ENCODE data around the gene PAH.

PAH gene

DNA sequence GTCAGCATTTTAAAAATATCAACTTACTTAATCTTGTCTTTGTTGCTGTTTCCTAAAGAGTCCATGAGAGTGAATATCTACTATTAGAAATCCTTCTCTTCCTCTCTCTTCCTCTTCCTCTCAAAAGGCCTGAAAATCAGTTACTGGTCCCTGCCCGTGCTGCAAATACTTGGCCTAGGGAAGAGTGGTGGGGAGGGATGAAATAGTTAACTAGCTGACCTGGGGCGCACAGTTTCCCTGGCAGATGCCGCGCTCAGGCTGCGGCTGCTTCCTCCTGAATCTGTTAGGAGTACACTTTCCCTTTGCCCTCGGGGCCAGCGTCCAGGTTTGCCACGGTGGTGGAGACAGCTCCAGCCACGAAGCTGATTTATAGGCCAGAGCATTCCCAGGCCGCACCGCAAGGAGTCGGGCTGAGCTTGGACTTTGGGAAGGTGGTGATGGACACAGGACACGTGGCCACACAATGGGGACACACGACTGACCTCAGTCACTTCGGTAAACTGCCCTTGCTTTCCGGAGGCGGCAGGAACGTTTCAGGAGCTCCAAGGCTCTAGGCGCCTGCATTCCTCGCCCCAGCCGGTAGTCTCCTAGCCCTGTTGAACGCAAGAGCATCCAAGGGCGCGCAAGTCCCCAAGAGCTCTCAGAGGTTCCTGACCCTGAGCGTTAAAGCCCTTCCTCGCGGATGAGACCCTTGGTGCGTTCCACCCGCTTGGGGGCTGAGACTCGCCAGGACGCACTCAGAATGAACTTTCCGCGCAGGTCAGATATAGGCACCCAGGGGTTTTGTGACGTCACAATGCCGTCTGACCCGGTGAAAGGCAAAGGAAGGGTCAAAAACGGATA, 33.3 kb upstream of the PAH start:
- DNase-seq, result no peak

DNA sequence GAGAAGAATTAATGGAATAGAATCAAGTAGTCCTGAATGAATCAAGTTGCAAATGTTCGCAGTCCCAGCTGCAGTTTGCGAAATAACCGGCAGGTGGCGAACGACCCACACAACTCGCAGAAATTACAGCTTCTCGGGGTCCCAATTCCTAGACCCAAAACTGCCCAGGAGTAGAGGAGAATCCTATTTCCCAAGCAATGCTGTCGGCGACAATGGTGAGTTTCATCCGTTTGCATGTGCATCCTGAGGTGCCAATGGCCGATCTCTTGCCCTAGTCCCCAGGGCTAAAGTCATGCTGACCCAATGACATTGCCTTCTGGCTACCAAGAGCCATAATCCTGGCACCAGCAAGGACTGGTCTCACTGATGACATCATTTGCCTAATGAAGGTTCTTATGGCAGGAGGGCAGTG, 31.9 kb upstream of the PAH start:
- peak; percentile 61 for DNase-seq

GRCh38 chr12:102946042-102946441, 29.0 kb upstream of the PAH start:
- no peak for DNase-seq

DNA sequence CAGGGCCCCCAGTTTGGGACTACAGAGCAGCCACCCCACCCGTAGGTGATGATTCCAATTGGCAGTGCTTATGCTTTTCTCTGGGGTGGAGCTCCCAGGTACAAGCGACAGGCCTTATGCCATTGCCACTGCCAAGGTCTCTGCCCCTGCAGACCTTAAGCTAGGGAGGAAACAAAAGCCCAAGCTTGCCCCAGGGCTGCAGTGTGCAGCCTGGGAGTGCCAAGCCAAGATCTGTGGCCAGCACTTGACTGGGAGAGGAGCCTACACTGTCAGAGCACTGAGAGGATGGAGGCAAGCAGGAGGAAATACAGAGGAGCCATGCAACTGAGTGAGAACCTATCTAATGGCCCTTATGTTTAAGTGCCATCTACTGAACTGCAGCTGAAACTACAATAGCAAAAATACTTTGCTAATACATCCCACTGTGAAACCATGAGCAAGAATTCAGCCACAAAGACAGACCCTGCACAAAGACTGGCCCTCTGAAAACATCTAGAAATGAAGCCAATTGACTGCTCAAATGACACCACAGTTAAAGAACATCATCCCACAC, 22.7 kb upstream of the PAH start:
- no peak for DNase-seq

- DNase-seq, result no peak
Measured at GRCh38 chr12:102939059-102939458, 22.0 kb upstream of the PAH start.

- no peak for DNase-seq
Measured at GRCh38 chr12:102933168-102933567, 16.1 kb upstream of the PAH start.

DNA sequence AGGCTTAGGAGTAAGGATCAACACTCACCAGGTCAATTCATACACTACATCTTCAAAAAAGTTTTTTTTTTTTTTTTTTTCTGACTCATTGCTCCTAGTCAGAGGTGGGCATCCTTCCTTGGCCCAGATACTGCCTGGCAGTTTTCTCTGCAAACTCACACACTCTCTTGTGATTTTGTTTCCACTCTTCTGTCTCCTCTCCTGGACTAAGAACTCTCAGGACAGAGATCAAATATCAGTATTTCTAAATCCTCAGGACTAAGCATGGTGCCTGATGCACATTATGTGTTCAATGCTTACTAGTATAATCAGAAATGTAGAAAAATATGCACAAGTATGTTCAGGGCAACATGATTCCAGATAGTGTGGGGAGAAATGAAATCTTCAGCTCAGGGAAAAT, 10.2 kb upstream of the PAH start:
- DNase-seq, result no peak

- DNase-seq, result no peak
Measured at GRCh38 chr12:102921240-102921639, 4.2 kb upstream of the PAH start.

- DNase-seq, result no peak
Measured at GRCh38 chr12:102920271-102920670, 3.2 kb upstream of the PAH start.

DNA sequence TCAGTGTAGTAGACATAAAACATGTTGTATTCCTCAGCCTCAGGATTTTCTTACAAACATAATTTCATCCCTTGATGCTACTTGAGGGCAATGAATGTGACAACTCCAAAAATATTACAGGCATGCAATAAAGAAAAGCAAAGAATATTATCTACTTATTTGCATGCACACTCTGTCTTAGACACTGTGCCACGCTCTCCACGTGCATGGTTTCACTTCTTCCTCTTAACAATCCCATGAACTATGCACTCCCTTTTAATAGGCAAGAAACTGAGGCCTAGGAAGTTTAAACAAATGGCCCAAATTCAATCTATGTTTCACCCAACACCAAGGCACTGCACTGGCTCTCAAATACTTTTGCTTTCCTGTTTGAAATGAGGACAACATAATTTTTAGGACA, 1.8 kb upstream of the PAH start:
- no peak for DNase-seq

DNA sequence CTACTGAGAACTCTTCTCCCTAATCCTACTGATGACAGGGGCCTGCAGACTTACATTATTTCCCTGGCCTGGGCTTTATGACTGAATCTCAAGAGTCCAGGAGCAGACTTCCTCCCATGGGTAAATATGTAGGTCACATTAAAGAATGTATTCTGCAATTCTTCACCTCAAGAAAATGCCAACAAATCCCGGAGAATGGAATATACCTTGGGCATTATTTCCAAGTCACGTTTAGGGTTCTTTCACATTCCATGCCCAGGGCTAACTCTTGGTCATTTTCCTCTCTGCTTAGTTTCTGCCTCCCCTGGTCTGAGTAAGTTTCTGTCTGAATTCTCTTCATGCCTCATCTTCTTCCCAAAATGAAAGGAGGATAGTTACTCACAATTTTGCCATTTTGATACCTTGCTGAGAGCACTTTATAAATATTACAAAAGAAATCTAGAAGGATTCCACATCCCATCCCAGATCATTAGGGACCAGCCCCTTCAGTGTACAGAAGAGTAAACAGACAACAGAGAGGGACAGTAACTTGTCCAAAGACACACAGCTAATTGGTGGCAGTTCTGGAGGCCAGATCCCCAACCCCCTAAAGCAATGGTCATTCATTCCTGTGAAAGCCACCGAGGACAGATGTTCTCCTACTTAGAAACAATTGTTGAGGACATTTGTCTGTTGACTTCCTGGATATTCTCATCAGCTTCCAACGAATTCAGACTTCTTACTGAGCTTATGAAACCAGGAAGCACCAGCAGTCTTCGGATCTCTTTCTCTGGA, 605 bp downstream of the PAH start:
- no peak for DNase-seq

- no peak for DNase-seq
Measured at GRCh38 chr12:102913453-102914226, 3.4 kb downstream of the PAH start.

DNA sequence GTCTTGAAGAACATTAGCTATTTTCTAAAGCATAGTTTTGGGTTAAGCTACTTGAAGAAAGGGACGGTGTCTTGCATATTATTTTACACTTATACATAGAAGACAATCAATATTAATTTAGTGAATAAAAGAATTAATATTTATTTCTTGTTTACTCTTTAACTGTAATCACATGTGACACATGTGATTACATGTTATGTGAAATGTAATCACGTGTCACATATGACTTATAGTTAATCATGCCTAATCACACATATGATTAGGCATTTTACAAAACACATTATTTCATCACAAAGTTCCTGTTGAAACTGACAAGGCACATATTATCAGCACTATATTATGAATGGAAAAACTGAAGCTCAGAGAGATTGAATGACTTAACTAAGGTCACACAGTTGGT, 4.8 kb downstream of the PAH start:
- DNase-seq, result no peak

DNA sequence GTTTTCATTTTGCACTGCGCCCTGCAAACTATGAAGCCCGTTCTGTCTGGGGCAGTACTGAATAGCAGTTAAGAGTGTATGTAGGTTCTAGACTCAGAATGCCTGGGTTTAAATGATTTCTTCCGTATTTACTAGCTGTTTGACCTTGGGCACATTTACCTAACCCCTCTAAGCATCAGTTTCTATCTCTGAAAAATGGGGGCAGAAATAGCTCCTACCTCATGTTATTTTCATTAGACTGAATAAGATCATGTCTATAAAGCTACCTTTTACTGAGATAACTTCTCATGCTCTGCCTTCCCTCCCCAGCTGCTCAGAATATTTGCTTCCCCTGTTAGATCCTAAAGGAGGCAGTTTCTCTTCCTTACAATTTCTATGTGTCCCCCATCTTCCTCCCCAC, 5.7 kb downstream of the PAH start:
- DNase-seq, result no peak

DNA sequence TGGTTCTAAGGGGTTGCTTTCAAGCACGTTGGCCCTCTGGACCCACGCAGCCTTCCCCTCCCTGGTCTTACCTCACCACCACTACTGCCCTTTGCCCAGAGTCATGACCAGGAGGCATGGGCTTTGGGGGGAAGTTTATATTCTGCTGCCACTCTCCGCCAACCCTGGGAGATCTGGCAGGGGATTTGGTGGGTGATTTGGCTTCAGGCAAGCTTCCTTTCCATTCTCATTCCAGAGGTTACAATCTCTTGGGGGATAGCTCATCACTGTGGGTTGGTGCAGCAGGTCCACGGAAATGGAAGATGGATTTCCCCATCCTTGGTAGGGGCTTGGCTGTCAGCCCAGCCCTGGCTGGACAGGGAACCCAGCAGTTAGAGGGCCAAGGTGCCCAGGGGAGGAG, 6.3 kb downstream of the PAH start:
- no peak for DNase-seq

DNA sequence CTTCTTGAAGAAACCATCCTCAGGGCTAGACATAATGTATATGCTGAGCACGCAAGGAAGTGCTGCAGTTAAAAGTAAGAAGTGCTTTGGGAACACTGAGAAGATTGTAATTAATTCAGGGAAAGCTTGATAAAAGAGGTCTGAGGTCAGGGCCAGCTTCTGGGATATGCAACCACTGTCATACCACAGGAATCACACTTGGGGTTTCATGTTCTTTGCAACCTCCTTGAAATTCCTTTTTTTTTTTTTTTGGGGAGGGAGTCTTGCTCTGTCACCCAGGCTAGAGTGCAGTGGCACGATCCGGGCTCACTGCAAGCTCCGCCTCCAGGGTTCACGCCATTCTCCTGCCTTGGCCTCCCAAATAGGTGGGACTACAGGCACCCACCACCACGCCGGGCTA, 6.9 kb downstream of the PAH start:
- no peak for DNase-seq

GRCh38 chr12:102907918-102908317, 9.1 kb downstream of the PAH start:
- DNase-seq, result no peak

DNA sequence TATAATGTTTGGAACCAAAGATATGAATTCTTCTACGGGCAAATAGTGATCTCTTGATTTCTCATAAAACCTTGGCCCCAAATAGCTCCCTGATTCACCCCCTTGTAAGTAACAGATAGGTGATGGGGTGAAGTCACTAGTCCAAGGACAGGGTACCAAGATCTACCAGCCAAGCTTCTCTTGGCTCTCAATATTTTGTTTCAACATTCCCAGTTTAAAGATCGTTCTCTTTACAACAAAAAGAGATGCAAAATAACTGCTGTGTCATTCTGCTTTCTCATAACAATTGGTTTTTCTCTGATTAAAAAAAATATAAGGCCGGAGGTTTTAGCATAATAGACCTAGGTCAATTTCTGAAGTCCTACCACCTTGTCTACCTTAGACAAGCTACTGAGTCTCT, 11.8 kb downstream of the PAH start:
- DNase-seq, result no peak

- no peak for DNase-seq
Measured at GRCh38 chr12:102903337-102904007, 13.6 kb downstream of the PAH start.

DNA sequence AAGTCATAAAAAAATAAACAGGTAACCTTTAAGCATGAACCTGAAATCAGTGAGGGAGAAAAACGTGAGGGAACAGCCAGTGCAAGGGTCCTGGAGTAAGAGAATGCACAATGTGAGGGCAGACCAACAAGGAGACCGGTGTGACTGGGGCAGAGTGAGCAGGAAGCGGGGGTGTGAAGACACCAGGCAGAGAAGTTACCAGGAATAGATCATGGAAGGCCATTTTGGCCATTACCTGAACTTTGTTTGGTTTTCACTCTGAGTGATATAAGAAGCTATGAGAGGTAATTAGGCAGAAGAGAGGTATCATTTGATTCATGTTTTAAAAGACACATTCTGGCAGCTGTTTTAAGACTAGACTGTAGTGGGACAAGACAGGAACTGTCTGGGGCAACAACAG, 15.0 kb downstream of the PAH start:
- DNase-seq, result no peak

DNA sequence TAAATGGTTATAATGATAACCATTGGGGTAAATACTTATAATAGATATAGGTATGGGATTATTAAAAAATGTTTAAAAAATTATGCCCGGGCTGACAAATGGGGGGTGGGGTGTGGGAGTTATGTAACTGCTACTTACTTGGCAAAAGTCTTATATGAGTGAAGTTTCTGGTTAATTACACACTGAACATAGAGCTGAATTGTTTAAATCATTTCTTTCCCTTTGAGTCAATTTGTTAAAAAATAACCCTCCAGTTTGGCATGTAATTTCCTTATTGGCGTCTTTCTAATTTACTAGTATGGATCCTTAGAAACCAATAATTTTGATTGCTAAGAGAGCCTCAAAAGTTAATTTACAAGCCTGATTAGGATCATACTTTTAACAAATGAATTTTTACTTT, 16.7 kb downstream of the PAH start:
- DNase-seq, result no peak

DNA sequence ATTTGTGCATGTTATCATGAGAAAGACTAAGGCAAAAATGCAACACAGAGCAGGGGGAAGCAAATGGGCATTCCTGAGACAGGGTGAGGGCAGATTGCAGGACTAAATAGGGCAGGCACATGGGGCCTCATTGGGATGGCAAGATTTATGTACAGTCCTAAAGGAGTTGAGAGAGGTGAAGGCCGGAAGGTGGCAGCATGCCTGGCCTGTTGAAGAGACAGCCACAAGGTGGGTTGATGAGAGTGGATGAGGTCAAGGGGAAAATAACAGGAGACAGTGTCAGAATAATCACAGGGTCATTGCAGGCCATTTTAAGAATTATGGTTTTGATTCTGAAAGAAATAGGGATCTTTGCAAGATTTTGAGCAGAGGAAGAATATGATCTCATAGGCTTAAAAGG, 21.0 kb downstream of the PAH start:
- no peak for DNase-seq

- DNase-seq, result no peak
Measured at GRCh38 chr12:102891756-102892155, 25.3 kb downstream of the PAH start.
